22Rv1 (cell line): ENCODE results near the gene TMTC1.

ENCODE experiments used
- ZFX ChIP-seq: fragments of 450-650 bp; IDR thresholded peaks from 2 replicates; pipeline ENCODE4 v1.6.1; 2017; ENCODE audit warnings: antibody characterized with exemption, borderline replicate concordance
- TF ChIP-seq, protein P1 (sequence below): fragments of 450-650 bp; IDR thresholded peaks from 2 replicates; pipeline ENCODE4 v1.5.1; 2017; ENCODE audit warnings: mild to moderate bottlenecking

- TF ChIP-seq, protein P1, sequence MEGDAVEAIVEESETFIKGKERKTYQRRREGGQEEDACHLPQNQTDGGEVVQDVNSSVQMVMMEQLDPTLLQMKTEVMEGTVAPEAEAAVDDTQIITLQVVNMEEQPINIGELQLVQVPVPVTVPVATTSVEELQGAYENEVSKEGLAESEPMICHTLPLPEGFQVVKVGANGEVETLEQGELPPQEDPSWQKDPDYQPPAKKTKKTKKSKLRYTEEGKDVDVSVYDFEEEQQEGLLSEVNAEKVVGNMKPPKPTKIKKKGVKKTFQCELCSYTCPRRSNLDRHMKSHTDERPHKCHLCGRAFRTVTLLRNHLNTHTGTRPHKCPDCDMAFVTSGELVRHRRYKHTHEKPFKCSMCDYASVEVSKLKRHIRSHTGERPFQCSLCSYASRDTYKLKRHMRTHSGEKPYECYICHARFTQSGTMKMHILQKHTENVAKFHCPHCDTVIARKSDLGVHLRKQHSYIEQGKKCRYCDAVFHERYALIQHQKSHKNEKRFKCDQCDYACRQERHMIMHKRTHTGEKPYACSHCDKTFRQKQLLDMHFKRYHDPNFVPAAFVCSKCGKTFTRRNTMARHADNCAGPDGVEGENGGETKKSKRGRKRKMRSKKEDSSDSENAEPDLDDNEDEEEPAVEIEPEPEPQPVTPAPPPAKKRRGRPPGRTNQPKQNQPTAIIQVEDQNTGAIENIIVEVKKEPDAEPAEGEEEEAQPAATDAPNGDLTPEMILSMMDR = no peak
- no peak for TF ChIP-seq ZFX
Measured at GRCh38 chr12:29563071-29563470, 220.7 kb downstream of the TMTC1 start.
